OCI-LY1 (cell line): ENCODE results near the gene DCTN2.

ENCODE experiments used
- CTCF ChIP-seq: fragments of 200-600 bp; sonication (generic), shearing (Covaris generic); IDR thresholded peaks from 2 replicates; pipeline ENCODE4 v1.5.1; 2017; ENCODE audit warnings: mild to moderate bottlenecking, antibody characterized with exemption, low read length, moderate library complexity, mixed read lengths
- EZH2 ChIP-seq: fragments of 200-600 bp; sonication (generic), shearing (Covaris generic); IDR thresholded peaks from 2 replicates; pipeline ENCODE4 v1.8.0; 2017; ENCODE audit warnings: borderline replicate concordance, mixed run types, mild to moderate bottlenecking, antibody characterized with exemption, low read length, moderate library complexity, mixed read lengths

- TF ChIP-seq CTCF (no peak), EZH2 (no peak)
These were observed 3.4 kb downstream of the DCTN2 start for GRCh38 chr12:57543581-57543980.
